Stimulated activated CD8-positive, alpha-beta memory T cell treated with anti-CD3 and anti-CD28 coated beads, Interleukin-15, amount 100 ng/mL, for 48 hours (primary cell): ENCODE results near the gene SULT2B1.

ENCODE experiments used
- DNase-seq, 2 donors: peaks; one replicate each; pipeline ENCODE4 v3.0.0-alpha.2; 2020; ENCODE audit warnings: low read depth in 2 of 2

Gene SULT2B1

GRCh38 chr19:48600679-48601417, 48.9 kb downstream of the SULT2B1 start:
- DNase-seq: no peak

DNA sequence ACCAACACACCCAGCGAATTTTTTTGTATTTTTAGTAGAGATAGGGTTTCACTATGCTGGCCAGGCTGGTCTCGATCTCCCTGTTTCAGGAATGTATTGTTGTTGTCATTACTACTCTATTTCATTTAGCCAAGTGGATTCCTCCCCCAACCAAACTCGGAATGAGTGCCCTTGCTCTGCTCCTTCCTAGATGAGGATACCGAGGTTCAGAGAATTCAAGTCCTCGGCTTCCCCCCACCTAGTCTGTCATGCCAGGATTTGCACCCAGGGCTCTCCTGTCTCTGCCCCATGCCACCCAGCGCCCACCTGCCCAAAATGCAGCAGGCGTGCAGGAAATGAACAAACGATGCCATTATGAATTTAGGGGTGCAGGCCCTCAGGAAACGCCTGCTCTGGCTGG, 51.0 kb downstream of the SULT2B1 start:
- DNase-seq: no peak

DNA sequence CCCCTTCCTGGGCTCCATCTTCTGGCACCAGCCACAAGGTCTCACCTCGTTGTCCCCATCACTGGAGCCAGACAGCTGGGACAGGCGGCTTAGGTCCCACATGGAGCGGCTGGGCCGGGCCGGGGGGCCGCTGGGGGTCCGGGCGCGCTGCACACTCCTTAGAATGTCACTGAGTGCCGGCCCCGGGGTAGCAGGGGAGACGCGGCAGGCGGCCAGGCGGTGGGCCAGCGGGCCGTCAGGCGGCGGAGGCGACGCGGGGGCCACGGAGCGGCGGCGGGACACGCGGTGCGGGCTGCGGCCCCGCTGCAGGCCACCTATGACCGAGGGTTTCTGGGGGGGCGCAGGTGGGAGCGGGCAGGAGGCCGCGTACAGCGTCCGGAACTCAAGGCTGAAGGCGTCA, 51.5 kb downstream of the SULT2B1 start:
- no peak for DNase-seq

DNA sequence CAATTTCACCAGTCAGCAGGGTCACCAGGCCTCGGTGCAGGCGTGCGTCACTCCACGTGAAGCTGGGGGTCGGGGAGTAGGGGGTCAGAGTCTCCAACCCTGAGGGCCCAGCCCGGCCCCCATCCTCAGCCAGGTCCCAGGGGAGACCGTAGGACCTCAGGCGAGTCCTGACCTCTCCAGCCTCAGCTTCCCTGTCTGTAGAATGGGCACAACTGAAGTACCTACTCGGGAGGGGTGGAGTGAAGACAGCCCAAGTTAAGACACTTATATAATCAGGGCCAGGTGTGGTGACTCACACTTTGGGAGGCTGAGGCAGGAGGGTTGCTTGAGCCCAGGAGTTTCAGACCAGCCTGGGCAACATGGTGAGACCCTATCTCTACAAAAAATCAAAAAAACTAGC, 51.9 kb downstream of the SULT2B1 start:
- no peak for DNase-seq

DNA sequence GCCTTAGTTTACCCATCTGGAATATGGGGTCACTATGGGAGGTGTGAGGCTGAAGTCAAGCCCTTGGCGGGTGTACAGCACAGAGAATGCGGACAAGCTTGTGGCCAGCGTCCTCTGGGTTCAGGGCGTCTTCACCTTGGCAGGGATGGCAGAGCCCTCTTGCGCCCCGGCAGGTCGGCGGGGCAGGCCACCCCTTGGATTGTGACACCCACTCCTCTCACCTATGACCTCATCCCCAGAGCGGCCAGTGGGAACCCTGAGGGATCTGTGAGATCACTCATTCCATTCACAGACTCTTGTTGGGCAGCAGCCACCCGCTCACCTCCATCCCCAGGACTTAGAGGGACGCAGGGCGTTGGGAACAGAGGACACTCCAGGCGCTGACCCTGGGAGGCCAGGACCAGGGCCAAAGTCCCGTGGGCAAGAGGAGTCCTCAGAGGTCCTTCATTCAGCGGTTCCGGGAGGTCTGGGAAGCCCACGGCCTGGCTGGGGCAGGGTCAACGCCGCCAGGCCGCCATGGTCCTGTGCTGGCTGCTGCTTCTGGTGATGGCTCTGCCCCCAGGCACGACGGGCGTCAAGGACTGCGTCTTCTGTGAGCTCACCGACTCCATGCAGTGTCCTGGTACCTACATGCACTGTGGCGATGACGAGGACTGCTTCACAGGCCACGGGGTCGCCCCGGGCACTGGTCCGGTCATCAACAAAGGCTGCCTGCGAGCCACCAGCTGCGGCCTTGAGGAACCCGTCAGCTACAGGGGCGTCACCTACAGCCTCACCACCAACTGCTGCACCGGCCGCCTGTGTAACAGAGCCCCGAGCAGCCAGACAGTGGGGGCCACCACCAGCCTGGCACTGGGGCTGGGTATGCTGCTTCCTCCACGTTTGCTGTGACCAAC, 54.7 kb downstream of the SULT2B1 start, which contains the start of gene SPACA4:
SPACA4 (plus strand) TSS at position 280 of the 896 bp plus-strand sequence; CDS start at position 517, 237 bp downstream.
- DNase-seq: no peak

DNA sequence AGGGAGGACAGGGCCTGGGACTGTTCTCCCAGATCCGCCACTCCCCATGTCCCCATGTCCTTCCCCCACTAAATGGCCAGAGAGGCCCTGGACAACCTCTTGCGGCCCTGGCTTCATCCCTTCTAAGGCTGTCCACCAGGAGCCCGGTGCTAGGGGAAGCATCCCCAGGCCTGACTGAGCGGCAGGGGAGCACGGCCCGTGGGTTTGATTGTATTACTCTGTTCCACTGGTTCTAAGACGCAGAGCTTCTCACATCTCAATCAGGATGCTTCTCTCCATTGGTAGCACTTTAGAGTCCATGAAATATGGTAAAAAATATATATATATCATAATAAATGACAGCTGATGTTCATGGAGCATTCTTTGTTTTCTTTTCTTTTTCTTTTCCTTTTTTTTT, 55.4 kb downstream of the SULT2B1 start:
- no peak for DNase-seq

DNA sequence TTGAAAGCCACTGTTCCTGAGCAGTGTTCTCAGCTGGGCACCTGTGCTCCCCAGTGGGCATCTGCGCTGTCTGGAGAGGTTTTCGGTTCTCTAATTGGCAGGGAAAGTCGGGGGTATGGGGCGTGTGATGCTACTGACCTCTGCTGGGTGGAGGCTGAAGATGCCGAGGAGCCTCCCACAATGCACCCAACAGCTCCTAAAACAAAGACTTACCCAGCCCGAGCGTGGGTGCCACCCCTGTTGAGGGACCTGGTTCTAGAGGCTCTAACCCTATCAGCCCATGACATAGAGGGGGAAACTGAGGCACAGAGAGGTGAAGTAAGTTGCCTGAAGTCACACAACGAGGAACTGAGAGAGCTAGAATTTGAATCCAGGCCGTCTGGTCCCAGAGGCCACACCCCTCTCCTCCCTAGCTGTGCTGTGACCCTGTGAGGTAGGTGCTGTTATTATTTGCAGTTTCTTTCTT, 56.9 kb downstream of the SULT2B1 start:
- DNase-seq: no peak

DNA sequence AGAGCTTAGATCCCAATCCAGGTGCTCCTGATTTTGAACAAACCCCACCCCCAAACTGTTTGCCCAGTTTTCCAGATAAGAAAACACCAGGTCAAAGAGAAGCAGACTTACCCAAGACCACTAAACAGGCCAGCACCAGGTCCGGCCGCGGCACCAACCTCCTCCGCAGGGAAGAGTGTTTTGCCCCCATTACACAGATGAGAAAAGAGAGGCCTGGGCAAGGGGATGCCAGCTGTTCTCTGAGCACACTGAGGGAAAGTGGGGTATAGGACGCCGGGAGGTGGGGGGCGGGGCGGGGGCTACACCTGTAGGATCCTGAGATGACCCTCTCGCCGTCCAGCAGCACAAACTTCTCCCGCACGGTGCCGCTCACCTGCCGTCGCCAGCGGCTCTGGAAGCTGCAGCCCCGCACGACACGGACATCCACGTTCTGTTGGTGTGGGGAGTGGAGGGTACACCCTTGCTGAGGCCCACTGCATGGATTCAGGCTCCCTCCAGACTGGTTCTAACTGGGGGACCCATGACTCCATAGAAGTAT, 57.7 kb downstream of the SULT2B1 start:
- DNase-seq: no peak

GRCh38 chr19:48611872-48612271, 59.9 kb downstream of the SULT2B1 start:
- no peak for DNase-seq

GRCh38 chr19:48613024-48613851, 61.3 kb downstream of the SULT2B1 start:
- no peak for DNase-seq

GRCh38 chr19:48613852-48614435, 62.0 kb downstream of the SULT2B1 start:
- no peak for DNase-seq

- no peak for DNase-seq
These were observed 62.7 kb downstream of the SULT2B1 start, which contains the start of gene FAM83E for GRCh38 chr19:48614436-48615230. Gene FAM83E, minus strand, starts transcription at chr19:48615076. Its CDS starts 1,704 bp downstream, at chr19:48613372.

DNA sequence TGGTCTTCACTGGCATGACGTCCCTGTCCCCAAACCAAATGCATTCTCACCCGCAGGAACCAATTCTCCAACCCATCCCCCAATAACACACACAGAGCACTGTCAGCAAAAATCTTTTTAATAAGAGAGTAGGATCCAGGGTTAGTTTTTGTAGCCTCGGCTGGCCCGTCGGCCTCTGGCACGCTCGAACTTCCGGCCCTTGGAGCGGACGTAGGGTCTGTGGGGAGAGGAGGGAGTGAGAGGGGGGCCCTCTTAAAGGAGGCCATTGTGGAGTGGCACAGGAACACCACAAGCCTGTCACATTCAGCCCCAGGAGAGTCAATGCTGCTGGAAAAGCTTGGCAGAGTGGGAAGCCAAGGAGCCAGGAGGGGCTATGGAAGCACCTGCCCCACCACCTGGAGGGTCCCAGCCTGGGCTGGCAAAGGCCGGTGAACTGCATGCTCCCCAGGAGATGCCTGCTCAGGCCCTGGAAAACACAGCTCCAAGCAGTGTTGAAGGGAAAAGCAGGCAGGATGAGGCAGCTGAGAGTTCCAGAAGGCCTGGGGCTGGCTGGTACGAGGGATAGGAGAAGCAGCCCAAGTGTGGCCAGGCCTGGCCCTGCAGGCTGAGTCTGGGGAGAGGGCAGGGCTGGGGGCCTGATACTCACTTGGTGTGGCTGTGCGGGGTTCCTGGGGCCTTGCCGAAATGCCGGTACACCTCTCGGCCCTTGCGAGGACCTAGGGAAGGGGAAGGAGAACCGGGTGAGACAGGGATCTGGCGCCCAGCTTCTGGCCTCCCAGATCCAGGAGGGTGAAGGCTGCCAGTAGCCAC, 63.5 kb downstream of the SULT2B1 start:
- no peak for DNase-seq

GRCh38 chr19:48616041-48616436, 64.1 kb downstream of the SULT2B1 start:
- no peak for DNase-seq

DNA sequence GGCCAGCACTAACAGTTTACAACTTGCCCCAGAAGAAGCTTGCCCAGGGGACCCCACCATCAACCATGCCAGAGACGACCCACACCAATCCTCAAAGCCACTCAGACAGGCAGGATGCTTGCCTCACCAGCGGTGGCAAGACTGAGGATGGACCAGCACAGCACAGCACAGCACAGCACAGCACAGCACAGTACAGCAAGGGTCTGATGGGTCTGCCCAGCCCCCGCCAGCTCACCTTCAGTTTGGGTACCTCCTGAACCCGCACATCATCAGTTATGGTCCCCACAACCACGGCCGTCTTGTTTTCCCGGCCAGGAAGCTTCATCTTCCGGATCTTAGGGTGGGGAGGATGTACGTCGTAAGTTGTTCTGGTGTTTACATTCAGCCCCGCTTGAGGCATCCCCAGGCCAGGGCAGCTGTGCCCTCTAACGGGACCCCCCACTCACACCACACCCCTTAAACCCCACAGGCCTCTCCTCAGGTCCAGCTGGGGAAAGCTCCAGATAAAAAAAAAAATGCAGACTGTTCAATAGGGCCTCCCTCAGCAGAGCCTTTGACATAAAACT, 64.6 kb downstream of the SULT2B1 start:
- DNase-seq: no peak

- no peak for DNase-seq
These were observed 65.4 kb downstream of the SULT2B1 start for GRCh38 chr19:48617146-48617937.

DNA sequence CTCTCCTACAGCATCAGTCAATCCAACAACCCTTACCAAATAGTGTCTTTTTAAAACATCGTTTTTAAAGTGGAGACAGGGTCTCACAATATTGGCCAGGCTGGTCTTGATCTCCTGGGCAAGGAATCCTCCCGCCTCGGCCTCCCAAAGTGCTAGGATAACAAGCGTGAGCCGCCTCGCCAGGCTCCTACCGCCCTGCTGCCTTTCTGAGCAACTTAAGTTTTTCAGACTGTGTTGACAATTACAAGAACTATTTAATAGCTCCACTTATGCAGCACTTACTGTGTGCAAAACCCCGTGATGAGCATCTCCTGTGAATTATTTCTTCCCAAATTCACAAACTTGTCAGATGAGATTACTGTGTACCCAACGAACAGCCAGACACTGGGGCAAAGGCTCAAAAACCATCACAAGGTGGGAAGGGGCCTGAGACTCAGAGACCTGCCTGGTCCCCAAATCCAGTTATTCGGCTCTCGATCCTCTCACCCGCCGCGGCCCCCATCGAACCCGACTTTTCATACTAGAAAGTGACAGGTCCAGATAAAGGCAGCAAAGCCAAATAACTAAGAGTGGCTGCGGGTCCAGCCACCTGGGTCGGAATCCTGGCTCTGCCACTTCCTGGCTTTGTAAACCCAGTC, 66.4 kb downstream of the SULT2B1 start:
- no peak for DNase-seq
